Astrocyte (in vitro differentiated cells and primary cell): Measurements from ENCODE around the gene TEX29. TPM values are rescaled to one million over a fixed set of nuclear protein-coding genes. Genes with fewer than 3 reads are reported as not detected.

ENCODE experiments used
- DNase-seq: peaks from one replicate; pipeline ENCODE4 v3.0.0-alpha.2; 2010; ENCODE audit warnings: low read depth
- FAIRE-seq: peaks from 2 replicates; lab custom pipeline; 2011; peaks lifted over from hg19 to GRCh38; lab: Jason Lieb, UNC
- H2AFZ ChIP-seq: 2 replicates; pipeline ENCODE4 v1.6.0; 2012; ENCODE audit warnings: low read depth, low read length, inconsistent platforms
- H3K27ac ChIP-seq: 2 replicates; pipeline ENCODE4 v1.5.1; 2011; ENCODE audit warnings: low read depth, low read length, inconsistent platforms
- H3K27me3 ChIP-seq: 2 replicates; pipeline ENCODE4 v1.6.0; 2011; ENCODE audit warnings: low read length, inconsistent platforms; ENCODE audit not compliant: insufficient read depth
- H3K36me3 ChIP-seq: 2 replicates; pipeline ENCODE4 v1.5.1; 2011; ENCODE audit warnings: low read length, inconsistent platforms; ENCODE audit not compliant: insufficient read depth
- H3K4me1 ChIP-seq: 2 replicates; pipeline ENCODE4 v1.5.1; 2011; ENCODE audit warnings: low read length, inconsistent platforms; ENCODE audit not compliant: insufficient read depth
- H3K4me2 ChIP-seq: 2 replicates; pipeline ENCODE4 v1.6.0; 2012; ENCODE audit warnings: low read length, inconsistent platforms
- H3K4me3 ChIP-seq: 2 replicates; pipeline ENCODE4 v1.5.1; 2011; ENCODE audit warnings: low read depth, mild to moderate bottlenecking, low read length, inconsistent platforms; ENCODE audit not compliant: insufficient read depth
- H3K79me2 ChIP-seq: 2 replicates; pipeline ENCODE4 v1.6.0; 2012; ENCODE audit warnings: mild to moderate bottlenecking, low read length, inconsistent platforms; ENCODE audit not compliant: insufficient read depth
- H3K9ac ChIP-seq: 2 replicates; pipeline ENCODE4 v1.6.0; 2012; ENCODE audit warnings: mild to moderate bottlenecking, low read length, inconsistent platforms
- H3K9me3 ChIP-seq: 2 replicates; pipeline ENCODE4 v1.5.1; 2012; ENCODE audit warnings: low read depth, mild to moderate bottlenecking, low read length, inconsistent platforms; ENCODE audit not compliant: insufficient read depth
- H4K20me1 ChIP-seq: 2 replicates; pipeline ENCODE4 v1.6.0; 2012; ENCODE audit warnings: low read length, inconsistent platforms; ENCODE audit not compliant: insufficient read depth
- H3K27ac Mint-ChIP-seq: one replicate; pipeline ENCODE4 v1.8.0; 2021; ENCODE audit warnings: mild to moderate bottlenecking, mixed read lengths; ENCODE audit not compliant: unreplicated experiment
- H3K27me3 Mint-ChIP-seq: one replicate; pipeline ENCODE4 v1.8.0; 2021; ENCODE audit warnings: low read depth, mixed read lengths; ENCODE audit not compliant: unreplicated experiment
- H3K36me3 Mint-ChIP-seq: one replicate; pipeline ENCODE4 v1.8.0; 2021; ENCODE audit warnings: low read depth, mixed read lengths; ENCODE audit not compliant: unreplicated experiment
- H3K4me1 Mint-ChIP-seq: one replicate; pipeline ENCODE4 v1.8.0; 2021; ENCODE audit warnings: low read depth, mixed read lengths; ENCODE audit not compliant: unreplicated experiment
- H3K4me3 Mint-ChIP-seq: one replicate; pipeline ENCODE4 v1.8.0; 2021; ENCODE audit warnings: mild to moderate bottlenecking, moderate library complexity, mixed read lengths; ENCODE audit not compliant: unreplicated experiment
- H3K9me3 Mint-ChIP-seq: one replicate; pipeline ENCODE4 v1.8.0; 2021; ENCODE audit warnings: mild to moderate bottlenecking, mixed read lengths; ENCODE audit not compliant: unreplicated experiment
- CTCF ChIP-seq: IDR thresholded peaks from 2 replicates; pipeline ENCODE4 v1.5.1; 2011; ENCODE audit warnings: low read depth, mild to moderate bottlenecking, inconsistent platforms, low read length, moderate library complexity; ENCODE audit not compliant: insufficient read depth
- EZH2 ChIP-seq: IDR thresholded peaks from 2 replicates; pipeline ENCODE4 v1.6.1; 2012; ENCODE audit warnings: mild to moderate bottlenecking, low read length, inconsistent platforms; ENCODE audit not compliant: insufficient read depth
- total RNA-seq: library from RNA; stranded (reverse); gene quantifications from 2 replicates; pipeline ENCODE4 v1.2.1, GENCODE V29; 2021

TEX29 gene
- total RNA-seq, 1 donor from 2014 or later: 0.43 TPM

- no peaks in the 10 kb centered on the region for H3K4me1 ChIP-seq
- H3K27me3 ChIP-seq: no peaks in the 10 kb centered on the region
- no peak overlapping the region for H3K9ac ChIP-seq
- no peak overlapping the region for H3K4me3 Mint-ChIP-seq
- H4K20me1 ChIP-seq: no peaks in the 10 kb centered on the region
- no peak overlapping the region for H3K4me3 ChIP-seq
- no peak overlapping the region for H3K4me2 ChIP-seq
- no peaks in the 10 kb centered on the region for H3K79me2 ChIP-seq
- no peaks in the 10 kb centered on the region for H3K36me3 ChIP-seq
- no peak overlapping the region for H3K27ac ChIP-seq
- DNase-seq (no peak), FAIRE-seq (no peak)
- no peak overlapping the region for H2AFZ ChIP-seq
- TF ChIP-seq EZH2 (no peak), CTCF (no peak)
- H3K27me3 Mint-ChIP-seq: peaks cover 32% of the 10 kb centered on the region
- H3K9me3 Mint-ChIP-seq: peaks cover 2% of the 10 kb centered on the region
- peaks cover 1% of the 10 kb centered on the region for H3K4me1 Mint-ChIP-seq
- H3K27ac Mint-ChIP-seq: no peak overlapping the region
- H3K9me3 ChIP-seq: no peaks in the 10 kb centered on the region
- H3K36me3 Mint-ChIP-seq: no peaks in the 10 kb centered on the region
These were observed 41.6 kb downstream of the TEX29 start for GRCh38 chr13:111361873-111362648.

GRCh38 chr13:111363121-111363520 is 42.7 kb downstream of the TEX29 start:
- TF ChIP-seq EZH2 (no peak), CTCF (no peak)
- no peaks in the 10 kb centered on the region for H3K79me2 ChIP-seq
- H3K36me3 ChIP-seq: no peaks in the 10 kb centered on the region
- H3K27me3 ChIP-seq: no peaks in the 10 kb centered on the region
- H3K27ac ChIP-seq: no peak overlapping the region
- no peak overlapping the region for H3K4me3 ChIP-seq
- peaks cover 3% of the 10 kb centered on the region for H3K9me3 ChIP-seq
- H3K27ac Mint-ChIP-seq: no peak overlapping the region
- no peak overlapping the region for H2AFZ ChIP-seq
- FAIRE-seq (no peak), DNase-seq (no peak)
- H3K9ac ChIP-seq: no peak overlapping the region
- H3K4me1 ChIP-seq: no peaks in the 10 kb centered on the region
- peaks cover 2% of the 10 kb centered on the region for H3K9me3 Mint-ChIP-seq
- peaks cover 1% of the 10 kb centered on the region for H3K4me1 Mint-ChIP-seq
- no peak overlapping the region for H3K4me2 ChIP-seq
- H4K20me1 ChIP-seq: no peaks in the 10 kb centered on the region
- H3K36me3 Mint-ChIP-seq: no peaks in the 10 kb centered on the region
- peaks cover 34% of the 10 kb centered on the region for H3K27me3 Mint-ChIP-seq
- no peak overlapping the region for H3K4me3 Mint-ChIP-seq

GRCh38 chr13:111363591-111363990 is 43.1 kb downstream of the TEX29 start:
- Histone ChIP-seq H3K27me3 (no peaks in the 10 kb centered on the region), H2AFZ (no peak overlapping the region), H3K9me3 (peaks cover 4% of the 10 kb centered on the region), H4K20me1 (no peaks in the 10 kb centered on the region), H3K79me2 (no peaks in the 10 kb centered on the region), H3K4me2 (no peak overlapping the region), H3K9ac (no peak overlapping the region), H3K27ac (no peak overlapping the region), H3K4me3 (no peak overlapping the region), H3K36me3 (no peaks in the 10 kb centered on the region), H3K4me1 (no peaks in the 10 kb centered on the region)
- no peak for TF ChIP-seq CTCF
- TF ChIP-seq EZH2: no peak
- H3K4me1 Mint-ChIP-seq: peaks cover 1% of the 10 kb centered on the region
- peaks cover 2% of the 10 kb centered on the region for H3K9me3 Mint-ChIP-seq
- H3K36me3 Mint-ChIP-seq: no peaks in the 10 kb centered on the region
- H3K27me3 Mint-ChIP-seq: peaks cover 37% of the 10 kb centered on the region
- no peak for FAIRE-seq
- no peak overlapping the region for H3K27ac Mint-ChIP-seq
- DNase-seq: no peak
- no peak overlapping the region for H3K4me3 Mint-ChIP-seq
